Activated T-cell treated with anti-CD3 and anti-CD28 coated beads, Interleukin-2, amount 50 U/mL, for 72 hours (primary cell): ENCODE data around the gene RBMS3. TPM values are rescaled to one million over a fixed set of nuclear protein-coding genes. Genes with fewer than 3 reads are reported as not detected.
"Not testable (repeated sequence)": the region's sequence is repeated elsewhere in the genome, so short reads cannot be mapped to it uniquely, and the experiment has no call there.

Source experiments
- ATAC-seq, 2 donors: fragments of 150-1000 bp; cut with Tn5 transposase; replicated peaks in 1 of 2; 2 replicates each; pipeline ENCODE4 v1.10.0; 2021; ENCODE audit warnings: moderate library complexity in 2 of 2, mild to moderate bottlenecking in 1 of 2
- DNase-seq, 2 donors: peaks; one replicate each; pipeline ENCODE4 v3.0.0; 2021 to 2022; ENCODE audit warnings: mixed read lengths in 1 of 2
- H3K27ac Mint-ChIP-seq: one replicate; pipeline ENCODE4 v1.8.0; 2022; ENCODE audit warnings: mild to moderate bottlenecking, moderate library complexity, mixed read lengths
- H3K27me3 Mint-ChIP-seq: one replicate; pipeline ENCODE4 v1.8.0; 2022; ENCODE audit warnings: low read depth, mixed read lengths
- H3K36me3 Mint-ChIP-seq, 2 donors: one replicate each; pipeline ENCODE4 v1.8.0; 2022; ENCODE audit warnings: mixed read lengths in 2 of 2, mild to moderate bottlenecking in 1 of 2; ENCODE audit not compliant: insufficient read depth in 2 of 2
- H3K4me1 Mint-ChIP-seq: one replicate; pipeline ENCODE4 v1.8.0; 2022; ENCODE audit warnings: low read depth, mixed read lengths
- H3K4me3 Mint-ChIP-seq, 2 donors: one replicate each; pipeline ENCODE4 v1.8.0; 2022; ENCODE audit warnings: mild to moderate bottlenecking in 2 of 2, mixed read lengths in 2 of 2, moderate library complexity in 2 of 2
- H3K9me3 Mint-ChIP-seq, 2 donors: one replicate each; pipeline ENCODE4 v1.8.0; 2022; ENCODE audit warnings: mixed read lengths in 2 of 2
- total RNA-seq, 2 donors: library from RNA; stranded (reverse); gene quantifications; one replicate each; pipeline ENCODE4 v1.2.3, GENCODE V29; 2022

Gene RBMS3
- total RNA-seq, 2 donors from 2014 or later: 2.5 to 3.0 TPM

GRCh38 chr3:29393946-29394345 lies 113.1 kb downstream of the RBMS3 start:
- H3K9me3 Mint-ChIP-seq, H3K4me3 Mint-ChIP-seq, H3K27ac Mint-ChIP-seq, ATAC-seq, H3K27me3 Mint-ChIP-seq, DNase-seq, H3K36me3 Mint-ChIP-seq, H3K4me1 Mint-ChIP-seq: not testable (repeated sequence)

DNA sequence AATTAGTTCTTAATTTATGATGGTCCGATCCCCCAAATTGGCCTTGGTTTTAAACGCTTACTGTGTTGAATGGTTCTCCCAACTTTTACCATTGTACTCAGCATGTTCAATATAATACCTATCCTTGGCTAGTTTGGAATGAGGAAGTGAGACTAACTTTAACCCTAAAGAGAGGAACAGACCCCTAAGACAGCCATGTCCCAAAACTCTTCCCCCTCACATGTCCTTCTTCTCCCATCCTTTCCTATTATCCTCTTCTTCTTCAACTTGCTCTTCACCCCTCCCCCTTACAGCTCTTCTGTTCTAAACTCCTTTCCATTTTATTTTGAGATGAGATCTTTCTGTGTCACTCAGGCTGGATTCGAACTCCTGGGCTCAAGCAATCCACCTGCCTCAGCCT lies 116.5 kb downstream of the RBMS3 start:
- ATAC-seq: no peak
- H3K27ac Mint-ChIP-seq: no peak overlapping the region
- no peak for DNase-seq
- H3K4me3 Mint-ChIP-seq: no peak overlapping the region
- peaks cover 7 to 9% of the 10 kb centered on the region in 2 donors for H3K9me3 Mint-ChIP-seq
- no peaks in the 10 kb centered on the region for H3K36me3 Mint-ChIP-seq
- H3K27me3 Mint-ChIP-seq: no peaks in the 10 kb centered on the region
- H3K4me1 Mint-ChIP-seq: no peaks in the 10 kb centered on the region

- no peak for ATAC-seq
- no peak for DNase-seq
- H3K27ac Mint-ChIP-seq: no peak overlapping the region
- H3K9me3 Mint-ChIP-seq: peaks cover 6 to 7% of the 10 kb centered on the region in 2 donors
- H3K4me1 Mint-ChIP-seq: no peaks in the 10 kb centered on the region
- H3K27me3 Mint-ChIP-seq: no peaks in the 10 kb centered on the region
- no peaks in the 10 kb centered on the region for H3K36me3 Mint-ChIP-seq
- no peak overlapping the region for H3K4me3 Mint-ChIP-seq
Observed at GRCh38 chr3:29398787-29399186, 117.9 kb downstream of the RBMS3 start.

- ATAC-seq: no peak
Observed at GRCh38 chr3:29406291-29406832, 125.5 kb downstream of the RBMS3 start.

GRCh38 chr3:29408676-29409075 lies 127.8 kb downstream of the RBMS3 start:
- Mint-ChIP-seq H3K36me3 (peaks cover 0 to 1% of the 10 kb centered on the region in 2 donors), H3K27me3 (no peaks in the 10 kb centered on the region), H3K9me3 (no peaks in the 10 kb centered on the region), H3K27ac (no peak overlapping the region), H3K4me3 (no peak overlapping the region), H3K4me1 (no peaks in the 10 kb centered on the region)
- no peak for ATAC-seq
- DNase-seq: no peak

More at GRCh38 chr3:29406291-29406832, 125.5 kb downstream of the RBMS3 start:
- DNase-seq: no peak
- no peak overlapping the region for H3K27ac Mint-ChIP-seq
- H3K27me3 Mint-ChIP-seq: no peaks in the 10 kb centered on the region
- H3K9me3 Mint-ChIP-seq: no peaks in the 10 kb centered on the region
- H3K4me1 Mint-ChIP-seq: no peaks in the 10 kb centered on the region
- peaks cover 0 to 1% of the 10 kb centered on the region in 2 donors for H3K36me3 Mint-ChIP-seq
- H3K4me3 Mint-ChIP-seq: no peak overlapping the region

GRCh38 chr3:29409409-29409808 lies 128.5 kb downstream of the RBMS3 start:
- ATAC-seq (no peak), DNase-seq (no peak)
- Mint-ChIP-seq H3K4me3 (no peak overlapping the region), H3K4me1 (no peaks in the 10 kb centered on the region), H3K27me3 (no peaks in the 10 kb centered on the region), H3K36me3 (peaks cover 0 to 1% of the 10 kb centered on the region in 2 donors), H3K9me3 (no peaks in the 10 kb centered on the region), H3K27ac (no peak overlapping the region)

GRCh38 chr3:29410220-29410619 lies 129.3 kb downstream of the RBMS3 start:
- Mint-ChIP-seq H3K27me3 (no peaks in the 10 kb centered on the region), H3K4me3 (no peak overlapping the region), H3K36me3 (peaks cover 0 to 1% of the 10 kb centered on the region in 2 donors), H3K4me1 (no peaks in the 10 kb centered on the region), H3K27ac (no peak overlapping the region), H3K9me3 (no peaks in the 10 kb centered on the region)
- DNase-seq: no peak
- no peak for ATAC-seq

DNA sequence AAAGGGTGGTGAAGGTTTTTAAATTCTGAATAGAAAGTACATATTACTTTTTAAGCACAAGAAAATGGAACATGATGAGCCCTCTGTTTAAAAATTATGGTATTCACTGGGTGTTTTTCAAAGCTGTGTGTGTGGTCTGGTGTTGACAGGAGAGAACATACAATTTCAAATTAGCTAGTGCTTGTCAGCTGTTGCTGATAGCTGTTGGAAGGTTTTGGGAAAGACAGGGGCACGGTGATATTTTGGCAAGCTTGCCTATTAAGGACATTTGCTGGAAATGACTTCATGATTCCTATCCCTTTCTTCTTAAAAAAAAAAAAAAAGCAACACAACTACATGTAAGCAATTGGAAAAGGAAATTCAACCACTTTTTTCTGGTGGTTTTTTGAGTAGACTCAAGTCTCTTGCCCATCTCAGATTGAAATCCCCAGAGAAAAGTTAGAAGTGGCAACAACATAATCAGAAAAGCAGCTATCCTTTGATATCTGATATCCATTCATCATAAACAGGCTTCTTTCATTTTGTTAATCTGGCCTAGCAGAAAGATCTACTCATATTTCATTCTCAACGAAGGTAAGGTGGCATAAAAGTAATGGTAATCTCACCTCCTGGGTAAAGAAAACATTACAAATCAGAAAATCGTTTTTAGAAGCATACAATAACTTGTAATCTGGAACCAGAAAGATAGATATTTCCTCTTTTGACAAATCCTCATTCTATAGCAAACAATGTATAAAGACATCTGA lies 130.0 kb downstream of the RBMS3 start:
- H3K27ac Mint-ChIP-seq: no peak overlapping the region
- ATAC-seq (no peak), DNase-seq (no peak)
- peaks cover 0 to 1% of the 10 kb centered on the region in 2 donors for H3K36me3 Mint-ChIP-seq
- no peak overlapping the region for H3K4me3 Mint-ChIP-seq
- H3K9me3 Mint-ChIP-seq: no peaks in the 10 kb centered on the region
- no peaks in the 10 kb centered on the region for H3K27me3 Mint-ChIP-seq
- H3K4me1 Mint-ChIP-seq: no peaks in the 10 kb centered on the region

DNA sequence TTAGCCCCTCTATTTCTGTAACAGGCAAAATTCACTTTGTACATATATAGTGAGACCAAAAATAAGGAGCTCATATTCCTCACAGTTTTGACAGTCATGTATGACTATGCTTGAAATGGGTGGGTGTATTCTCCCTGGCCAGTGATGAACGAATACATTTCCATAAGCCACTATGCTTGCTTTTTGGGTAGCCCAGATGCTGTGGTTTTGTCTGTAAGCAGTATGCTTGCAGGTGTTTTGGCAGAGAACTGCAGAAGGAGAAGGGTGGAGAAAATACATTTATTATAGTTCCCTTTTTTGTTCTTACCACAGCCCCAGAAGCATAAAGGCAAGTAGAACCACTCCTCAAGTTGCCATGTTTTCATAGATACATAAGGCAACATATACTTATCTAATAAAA lies 131.2 kb downstream of the RBMS3 start:
- H3K4me1 Mint-ChIP-seq: no peaks in the 10 kb centered on the region
- ATAC-seq: no peak
- H3K9me3 Mint-ChIP-seq: no peaks in the 10 kb centered on the region
- H3K27ac Mint-ChIP-seq: no peak overlapping the region
- H3K36me3 Mint-ChIP-seq: peaks cover 0 to 1% of the 10 kb centered on the region in 2 donors
- H3K27me3 Mint-ChIP-seq: no peaks in the 10 kb centered on the region
- DNase-seq: no peak
- H3K4me3 Mint-ChIP-seq: no peak overlapping the region

GRCh38 chr3:29414468-29415224 lies 133.8 kb downstream of the RBMS3 start:
- H3K4me3 Mint-ChIP-seq: no peak overlapping the region
- H3K4me1 Mint-ChIP-seq: no peaks in the 10 kb centered on the region
- no peaks in the 10 kb centered on the region for H3K9me3 Mint-ChIP-seq
- no peaks in the 10 kb centered on the region for H3K36me3 Mint-ChIP-seq
- ATAC-seq: no peak
- no peak for DNase-seq
- no peak overlapping the region for H3K27ac Mint-ChIP-seq
- H3K27me3 Mint-ChIP-seq: no peaks in the 10 kb centered on the region

- H3K36me3 Mint-ChIP-seq: no peaks in the 10 kb centered on the region
- no peak overlapping the region for H3K4me3 Mint-ChIP-seq
- ATAC-seq: no peak
- H3K27me3 Mint-ChIP-seq: no peaks in the 10 kb centered on the region
- H3K4me1 Mint-ChIP-seq: no peaks in the 10 kb centered on the region
- H3K9me3 Mint-ChIP-seq: no peaks in the 10 kb centered on the region
- no peak for DNase-seq
- H3K27ac Mint-ChIP-seq: no peak overlapping the region
Observed at GRCh38 chr3:29415482-29416223, 134.8 kb downstream of the RBMS3 start.

- no peak for DNase-seq
- no peaks in the 10 kb centered on the region for H3K27me3 Mint-ChIP-seq
- no peaks in the 10 kb centered on the region for H3K9me3 Mint-ChIP-seq
- H3K4me3 Mint-ChIP-seq: no peak overlapping the region
- H3K27ac Mint-ChIP-seq: no peak overlapping the region
- H3K4me1 Mint-ChIP-seq: no peaks in the 10 kb centered on the region
- no peak for ATAC-seq
- H3K36me3 Mint-ChIP-seq: no peaks in the 10 kb centered on the region
Observed at GRCh38 chr3:29416514-29416913, 135.6 kb downstream of the RBMS3 start.

- Mint-ChIP-seq H3K4me3 (no peak overlapping the region), H3K4me1 (no peaks in the 10 kb centered on the region), H3K9me3 (no peaks in the 10 kb centered on the region), H3K36me3 (no peaks in the 10 kb centered on the region), H3K27me3 (no peaks in the 10 kb centered on the region), H3K27ac (no peak overlapping the region)
- ATAC-seq: no peak
- DNase-seq: no peak
Observed at GRCh38 chr3:29420106-29420505, 139.2 kb downstream of the RBMS3 start.
